Measurements from ENCODE around the gene SLC1A2.
A peak's percentile ranks its signal among the peaks of the same experiment; 100 is the strongest.

The SLC1A2 gene

GRCh38 chr11:35305670-35306382 is 113.5 kb downstream of the SLC1A2 start:
- TF ChIP-seq, protein P1, sequence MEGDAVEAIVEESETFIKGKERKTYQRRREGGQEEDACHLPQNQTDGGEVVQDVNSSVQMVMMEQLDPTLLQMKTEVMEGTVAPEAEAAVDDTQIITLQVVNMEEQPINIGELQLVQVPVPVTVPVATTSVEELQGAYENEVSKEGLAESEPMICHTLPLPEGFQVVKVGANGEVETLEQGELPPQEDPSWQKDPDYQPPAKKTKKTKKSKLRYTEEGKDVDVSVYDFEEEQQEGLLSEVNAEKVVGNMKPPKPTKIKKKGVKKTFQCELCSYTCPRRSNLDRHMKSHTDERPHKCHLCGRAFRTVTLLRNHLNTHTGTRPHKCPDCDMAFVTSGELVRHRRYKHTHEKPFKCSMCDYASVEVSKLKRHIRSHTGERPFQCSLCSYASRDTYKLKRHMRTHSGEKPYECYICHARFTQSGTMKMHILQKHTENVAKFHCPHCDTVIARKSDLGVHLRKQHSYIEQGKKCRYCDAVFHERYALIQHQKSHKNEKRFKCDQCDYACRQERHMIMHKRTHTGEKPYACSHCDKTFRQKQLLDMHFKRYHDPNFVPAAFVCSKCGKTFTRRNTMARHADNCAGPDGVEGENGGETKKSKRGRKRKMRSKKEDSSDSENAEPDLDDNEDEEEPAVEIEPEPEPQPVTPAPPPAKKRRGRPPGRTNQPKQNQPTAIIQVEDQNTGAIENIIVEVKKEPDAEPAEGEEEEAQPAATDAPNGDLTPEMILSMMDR (conservative IDR thresholded peaks at IDR 0.05; ENCODE audit: low read depth, low read length): peak; percentile 66
- H3K4me3 ChIP-seq (ENCODE audit: low read length): no peak overlapping the region
- no peak for DNase-seq (ENCODE audit: low read depth)

DNA sequence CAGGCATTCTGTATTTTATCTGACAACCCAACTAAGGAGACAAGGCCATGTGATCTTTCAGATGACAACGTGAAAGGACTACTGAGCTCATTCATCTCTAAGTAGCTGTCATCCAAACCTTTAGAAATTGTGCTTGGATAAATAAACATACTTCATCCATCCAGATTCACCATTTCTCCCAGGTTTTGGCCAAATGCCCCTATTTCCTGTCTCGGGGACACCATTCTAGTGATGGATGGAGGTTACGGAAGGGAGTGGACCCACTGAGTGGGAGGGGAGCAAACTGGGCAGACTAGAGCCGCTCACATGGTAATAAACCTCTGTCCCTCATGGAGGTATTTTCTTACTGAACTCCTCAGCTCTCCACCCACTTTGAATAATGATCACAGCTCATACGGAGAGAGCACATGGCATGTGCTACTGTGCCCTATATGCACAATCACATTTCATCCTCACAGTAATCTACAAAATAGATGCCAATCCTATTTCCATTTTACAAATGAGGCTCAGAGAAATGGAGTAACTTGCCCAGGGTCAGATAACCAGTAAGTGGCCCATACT is 114.4 kb downstream of the SLC1A2 start:
- no peak for DNase-seq (ENCODE audit: low read depth)
- TF ChIP-seq, protein P1 (conservative IDR thresholded peaks at IDR 0.05; ENCODE audit: low read depth, low read length): no peak

GRCh38 chr11:35304386-35304775 is 115.0 kb downstream of the SLC1A2 start:
- no peak for DNase-seq (ENCODE audit: low read depth)
- TF ChIP-seq, protein P1 (conservative IDR thresholded peaks at IDR 0.05; ENCODE audit: low read depth, low read length): no peak
- H3K4me3 ChIP-seq (ENCODE audit: low read length): no peak overlapping the region

More for the DNA sequence above, 114.4 kb downstream of the SLC1A2 start:
- H3K4me3 ChIP-seq (ENCODE audit: low read length): no peak overlapping the region

- DNase-seq (ENCODE audit: low read depth): no peak
- no peak overlapping the region for H3K4me3 ChIP-seq (ENCODE audit: low read length)
- TF ChIP-seq, protein P1 (conservative IDR thresholded peaks at IDR 0.05; ENCODE audit: low read depth, low read length): no peak
These were observed 115.6 kb downstream of the SLC1A2 start for GRCh38 chr11:35303596-35304385.

- DNase-seq (ENCODE audit: low read depth): no peak
- no peak overlapping the region for H3K4me3 ChIP-seq (ENCODE audit: low read length)
- TF ChIP-seq, protein P1 (conservative IDR thresholded peaks at IDR 0.05; ENCODE audit: low read depth, low read length): no peak
These were observed 117.0 kb downstream of the SLC1A2 start for GRCh38 chr11:35302398-35302797.

GRCh38 chr11:35298369-35298768 is 121.0 kb downstream of the SLC1A2 start:
- TF ChIP-seq, protein P1 (conservative IDR thresholded peaks at IDR 0.05; ENCODE audit: low read depth, low read length): no peak

More at GRCh38 chr11:35298369-35298768, 121.0 kb downstream of the SLC1A2 start:
- no peak for DNase-seq (ENCODE audit: low read depth)
- H3K4me3 ChIP-seq (ENCODE audit: low read length): no peak overlapping the region
